GM21723 (cell line): Measurements from ENCODE around the gene KCTD11.
"Not testable (repeated sequence)": the region's sequence is repeated elsewhere in the genome, so short reads cannot be mapped to it uniquely, and the experiment has no call there.

Source experiments
- ATAC-seq: cut with Tn5 transposase; IDR thresholded peaks from one replicate; pipeline ENCODE4 v1.9.1; 2021; ENCODE audit warnings: mild to moderate bottlenecking, moderate library complexity; ENCODE audit not compliant: unreplicated experiment

Gene KCTD11

GRCh38 chr17:7343250-7343649, 8.7 kb upstream of the KCTD11 start:
- ATAC-seq = no peak

GRCh38 chr17:7346761-7347614, 5.0 kb upstream of the KCTD11 start:
- no peak for ATAC-seq

DNA sequence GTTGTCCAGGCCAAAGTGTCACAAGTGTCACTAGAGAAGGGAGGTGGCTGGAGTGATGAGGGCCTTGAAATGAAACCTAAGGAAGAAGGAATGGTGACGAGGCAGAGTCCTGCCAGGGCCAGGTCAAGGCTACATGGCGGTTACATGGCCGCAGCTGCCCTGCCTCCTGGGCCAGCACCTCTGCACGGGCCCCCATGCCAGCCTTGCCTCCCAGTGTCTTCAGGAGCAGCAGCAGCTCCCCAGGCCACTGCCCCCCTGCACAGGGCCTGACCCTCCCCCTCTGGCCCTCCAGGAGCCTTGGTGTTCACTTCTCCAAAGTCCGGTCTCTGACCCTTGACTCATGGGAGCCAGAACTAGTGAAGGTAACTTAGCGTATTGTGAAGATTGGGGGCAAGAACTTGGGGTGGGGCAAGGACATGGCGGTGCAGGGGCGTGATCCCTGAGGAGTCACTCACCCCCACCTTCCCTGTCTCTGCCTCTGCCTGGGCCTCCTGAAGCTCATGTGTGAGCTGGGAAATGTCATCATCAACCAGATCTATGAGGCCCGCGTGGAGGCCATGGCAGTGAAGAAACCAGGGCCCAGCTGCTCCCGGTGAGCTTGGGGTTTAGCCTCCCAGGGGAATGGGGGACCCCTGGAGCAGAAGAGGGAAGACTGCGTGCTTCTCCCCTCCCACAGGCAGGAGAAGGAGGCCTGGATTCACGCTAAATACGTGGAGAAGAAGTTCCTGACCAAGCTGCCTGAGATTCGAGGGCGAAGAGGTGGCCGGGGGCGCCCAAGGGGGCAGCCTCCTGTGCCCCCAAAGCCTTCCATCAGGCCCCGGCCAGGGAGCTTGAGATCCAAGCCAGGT, 4.1 kb upstream of the KCTD11 start:
- no peak for ATAC-seq

- ATAC-seq = no peak
Measured at GRCh38 chr17:7348478-7349242, 3.3 kb upstream of the KCTD11 start.

DNA sequence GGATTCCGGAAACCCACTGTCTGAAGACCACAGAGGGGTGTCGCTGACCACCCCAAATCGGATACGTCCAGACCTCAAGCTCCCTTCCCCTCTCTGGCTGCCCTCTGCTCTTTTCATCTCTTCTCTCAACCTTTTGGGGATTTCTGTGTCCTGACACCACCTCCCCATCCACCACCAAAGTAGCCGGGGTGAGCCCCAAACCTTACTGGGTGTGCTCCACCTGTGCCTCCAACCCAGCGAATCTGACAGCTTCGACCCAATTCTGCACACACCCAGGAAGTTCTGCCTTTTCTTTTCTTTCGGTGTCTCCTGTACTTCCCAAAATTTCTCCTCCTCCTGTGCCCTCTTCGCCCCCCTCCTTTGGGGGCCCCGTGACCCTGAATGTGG, 534 bp downstream of the KCTD11 start:
- ATAC-seq = no peak

DNA sequence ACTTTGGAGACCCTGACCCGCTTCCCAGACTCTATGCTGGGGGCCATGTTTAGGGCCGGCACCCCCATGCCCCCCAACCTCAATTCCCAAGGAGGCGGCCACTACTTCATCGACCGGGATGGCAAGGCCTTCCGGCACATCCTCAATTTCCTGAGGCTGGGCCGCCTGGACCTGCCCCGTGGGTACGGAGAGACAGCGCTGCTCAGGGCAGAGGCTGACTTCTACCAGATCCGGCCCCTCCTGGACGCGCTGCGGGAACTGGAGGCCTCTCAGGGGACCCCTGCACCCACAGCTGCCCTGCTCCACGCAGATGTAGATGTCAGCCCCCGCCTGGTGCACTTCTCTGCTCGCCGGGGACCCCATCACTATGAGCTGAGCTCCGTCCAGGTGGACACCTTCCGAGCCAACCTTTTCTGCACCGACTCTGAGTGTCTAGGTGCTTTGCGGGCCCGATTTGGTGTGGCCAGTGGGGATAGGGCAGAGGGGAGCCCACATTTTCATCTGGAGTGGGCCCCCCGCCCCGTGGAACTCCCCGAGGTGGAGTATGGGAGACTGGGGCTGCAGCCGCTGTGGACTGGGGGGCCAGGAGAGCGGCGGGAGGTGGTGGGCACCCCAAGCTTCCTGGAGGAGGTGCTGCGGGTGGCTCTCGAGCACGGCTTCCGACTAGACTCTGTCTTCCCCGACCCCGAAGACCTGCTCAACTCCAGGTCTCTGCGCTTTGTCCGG, 1.1 kb downstream of the KCTD11 start:
- ATAC-seq = no peak

DNA sequence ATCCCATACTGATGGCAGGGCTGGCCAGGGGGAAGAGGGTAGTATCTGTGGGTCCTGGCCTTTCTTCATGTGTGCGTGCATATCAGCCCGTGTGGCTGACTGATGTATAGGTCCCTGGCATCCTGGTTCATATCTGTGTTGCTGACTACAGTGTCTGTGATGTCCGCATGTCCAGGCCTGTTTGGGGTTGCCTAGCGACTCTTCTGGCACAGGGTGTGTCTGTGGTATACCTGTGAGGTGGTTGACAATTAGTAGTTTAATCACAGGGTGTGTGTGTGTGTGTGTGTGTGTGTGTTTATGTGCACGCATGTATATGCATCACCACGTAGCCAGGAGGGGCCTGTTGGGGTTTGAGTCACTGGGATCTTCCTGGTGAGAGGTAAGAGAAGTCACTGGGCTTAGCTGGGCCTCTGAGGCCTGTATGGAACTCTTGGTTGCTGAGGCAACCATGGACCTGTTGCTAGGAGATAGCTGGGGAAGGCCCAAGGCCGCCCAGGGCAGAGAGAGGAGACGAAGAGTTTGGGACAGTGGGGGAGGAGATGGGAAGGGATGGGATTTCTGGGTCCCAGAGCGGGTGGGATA, 2.4 kb downstream of the KCTD11 start:
- no peak for ATAC-seq

GRCh38 chr17:7355053-7355452, 3.1 kb downstream of the KCTD11 start, which contains the start of gene TMEM95:
Gene TMEM95, plus strand, starts transcription at chr17:7355156. Its CDS starts 49 bp downstream, at chr17:7355205.
- ATAC-seq = no peak

DNA sequence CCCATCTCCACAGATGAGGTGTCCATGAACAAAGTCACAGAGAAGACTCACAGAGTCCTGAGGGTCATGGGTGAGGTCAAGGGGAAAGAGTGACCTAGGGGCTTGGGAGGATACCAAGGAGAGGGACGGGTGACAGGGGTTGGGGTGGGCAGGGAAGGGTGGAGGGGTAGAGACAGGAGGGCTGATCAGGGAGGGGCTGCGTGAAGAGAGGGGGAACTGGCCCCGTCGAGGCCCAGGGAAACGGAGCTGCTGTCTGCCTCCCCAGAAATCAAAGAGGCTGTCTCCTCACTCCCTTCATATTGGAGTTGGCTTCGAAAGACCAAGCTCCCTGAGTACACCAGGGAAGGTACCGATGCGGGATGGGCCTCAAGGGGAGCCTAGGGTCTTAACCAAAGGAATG, 3.6 kb downstream of the KCTD11 start:
- no peak for ATAC-seq

DNA sequence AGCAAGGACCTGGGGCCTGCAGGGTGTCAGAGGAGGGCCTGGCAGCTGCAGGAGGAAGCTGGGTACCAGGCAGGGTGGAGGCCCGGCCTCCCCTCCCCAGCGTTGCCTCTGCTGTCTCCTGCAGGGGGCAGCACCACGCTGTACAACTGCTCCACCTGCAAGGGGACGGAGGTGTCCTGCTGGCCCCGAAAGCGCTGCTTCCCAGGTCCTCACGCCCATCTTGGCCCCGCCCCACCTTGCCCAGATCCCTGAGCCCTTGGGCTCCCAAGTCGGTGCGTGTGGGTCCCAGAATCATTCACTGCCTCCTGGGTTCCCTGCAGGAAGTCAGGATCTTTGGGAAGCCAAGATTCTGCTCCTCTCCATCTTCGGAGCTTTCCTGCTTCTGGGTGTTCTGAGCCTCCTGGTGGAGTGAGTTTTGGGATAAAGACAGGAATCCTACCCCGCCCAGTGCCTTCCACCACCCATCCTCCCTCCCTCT, 4.1 kb downstream of the KCTD11 start:
- ATAC-seq = no peak

DNA sequence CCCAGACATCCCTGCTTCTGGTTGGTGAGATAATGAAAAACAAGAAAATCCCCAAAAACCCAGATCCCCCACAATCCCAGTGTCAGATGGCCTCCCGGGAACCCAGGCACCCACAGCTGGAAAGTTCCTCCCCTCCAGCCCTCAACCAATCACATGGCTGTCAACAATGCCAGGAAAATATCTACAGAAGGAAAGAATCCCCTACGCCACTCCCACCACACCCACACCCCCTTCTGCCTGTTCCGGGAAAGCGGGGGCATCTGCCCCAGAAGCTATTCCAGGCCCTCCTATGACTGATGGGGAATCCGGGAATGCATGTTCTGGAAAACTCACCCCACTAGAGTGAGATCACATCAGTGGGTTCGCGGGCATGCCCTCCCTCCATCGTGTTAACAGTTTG, 4.8 kb downstream of the KCTD11 start:
- ATAC-seq = no peak

DNA sequence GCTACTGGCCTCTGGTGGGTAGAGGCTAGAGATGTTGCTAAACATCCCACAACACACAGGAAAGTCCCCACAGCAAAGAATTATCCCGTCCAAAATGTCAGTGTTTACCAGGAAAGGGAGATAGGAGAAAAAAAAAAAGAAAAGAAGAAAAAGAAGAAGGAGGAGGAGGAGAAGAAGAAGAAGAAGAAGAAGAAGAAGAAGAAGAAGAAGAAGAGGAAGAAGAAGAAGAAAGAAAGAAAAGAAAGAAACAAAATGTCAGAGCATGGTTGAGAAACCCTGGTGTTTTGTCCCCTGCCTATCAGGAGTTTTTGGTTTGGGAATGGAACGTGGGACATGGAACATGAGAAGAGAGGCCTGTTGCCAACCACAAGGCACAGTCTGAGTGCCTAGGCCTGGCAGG, 5.4 kb downstream of the KCTD11 start:
- no peak for ATAC-seq

DNA sequence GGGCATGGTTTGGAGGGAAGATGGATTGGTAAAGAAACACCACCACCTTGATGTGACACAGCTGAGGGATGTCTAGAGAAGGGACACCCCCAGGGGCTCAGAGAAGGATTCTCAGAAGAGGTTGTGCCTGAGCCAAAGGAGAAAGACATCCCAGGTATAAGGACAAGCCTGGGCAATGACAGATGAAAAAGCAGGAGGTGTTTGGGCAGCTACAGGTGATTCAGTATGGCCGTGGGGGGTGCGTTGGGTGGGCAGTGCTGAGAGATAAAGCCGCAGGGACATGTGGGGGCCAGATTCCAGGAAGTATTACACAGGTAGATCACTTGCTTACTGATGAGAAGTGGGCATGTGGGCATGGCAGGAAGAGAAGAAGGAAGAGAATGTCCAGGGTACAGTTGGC, 9.9 kb downstream of the KCTD11 start:
- ATAC-seq = no peak

DNA sequence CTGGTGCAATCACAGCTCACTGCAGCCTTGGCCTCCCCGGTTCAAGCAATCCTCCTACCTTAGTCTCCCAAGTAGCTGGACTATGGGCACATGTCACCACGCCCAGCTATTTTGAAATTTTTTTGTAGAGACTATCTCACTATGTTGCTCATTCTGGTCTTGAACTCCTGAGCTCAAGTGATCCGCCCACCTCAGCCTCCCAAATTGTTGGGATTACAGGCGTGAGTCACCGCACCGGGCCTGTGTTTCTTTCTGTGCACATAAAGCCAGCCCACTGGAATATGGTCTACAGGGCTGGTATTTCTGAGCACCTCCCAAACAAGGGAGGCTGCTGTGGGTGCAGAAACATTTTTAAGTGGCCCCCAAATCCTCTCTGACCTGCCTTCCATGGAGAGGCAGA, 11.3 kb downstream of the KCTD11 start:
- no peak for ATAC-seq

DNA sequence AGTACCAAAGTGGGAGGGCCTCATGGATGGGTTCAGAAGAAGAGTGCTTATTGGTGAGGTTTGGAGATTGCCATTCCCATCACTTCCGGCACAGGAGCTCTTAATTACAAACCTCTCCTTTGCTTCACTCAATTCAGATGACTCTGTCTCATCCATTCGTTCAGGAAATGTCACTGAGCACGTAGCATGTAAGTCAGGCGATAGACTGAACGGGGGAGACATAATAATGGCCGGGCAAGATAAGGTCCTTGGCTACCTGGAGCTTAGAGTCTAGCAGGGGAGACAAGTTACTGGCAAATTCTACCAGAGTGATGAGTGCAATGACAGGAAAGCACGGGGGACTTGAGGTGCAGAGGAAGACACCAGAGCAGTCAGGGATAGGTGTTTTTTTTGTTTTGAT, 14.0 kb downstream of the KCTD11 start:
- ATAC-seq = not testable (repeated sequence)

GRCh38 chr17:7367083-7367482, 15.1 kb downstream of the KCTD11 start:
- no peak for ATAC-seq

DNA sequence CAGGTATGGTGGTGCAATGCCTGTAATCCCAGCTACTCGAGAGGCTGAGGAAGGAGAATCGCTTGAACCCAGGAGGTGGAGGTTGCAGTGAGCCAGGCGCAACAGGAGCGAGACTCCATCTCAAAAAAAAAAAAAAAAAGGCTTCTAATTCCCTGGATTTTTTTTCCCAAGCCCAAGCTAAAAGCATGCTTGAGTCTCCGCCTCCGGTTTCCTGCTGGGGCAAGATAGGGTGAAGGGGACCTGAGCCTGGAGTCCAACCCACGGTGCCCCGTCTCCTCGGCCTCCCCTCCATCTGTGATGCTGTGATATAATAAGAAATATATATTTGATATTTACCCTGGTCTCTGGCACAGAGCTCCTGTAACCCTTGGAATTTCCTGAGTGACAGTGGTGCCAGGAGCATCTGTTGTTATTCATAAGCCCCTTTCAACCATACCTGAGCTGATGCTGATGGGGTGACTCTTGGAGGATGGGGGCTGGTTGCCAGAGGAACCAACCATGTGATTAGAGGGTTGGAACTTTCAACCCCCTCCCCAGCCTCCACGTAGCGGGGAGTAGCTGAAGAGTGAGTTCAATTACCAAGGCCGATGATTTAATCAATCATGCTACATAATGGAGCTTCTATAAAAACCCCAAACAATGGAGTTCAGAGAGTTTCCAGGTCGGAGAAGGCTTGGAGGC, 16.1 kb downstream of the KCTD11 start:
- ATAC-seq = no peak

DNA sequence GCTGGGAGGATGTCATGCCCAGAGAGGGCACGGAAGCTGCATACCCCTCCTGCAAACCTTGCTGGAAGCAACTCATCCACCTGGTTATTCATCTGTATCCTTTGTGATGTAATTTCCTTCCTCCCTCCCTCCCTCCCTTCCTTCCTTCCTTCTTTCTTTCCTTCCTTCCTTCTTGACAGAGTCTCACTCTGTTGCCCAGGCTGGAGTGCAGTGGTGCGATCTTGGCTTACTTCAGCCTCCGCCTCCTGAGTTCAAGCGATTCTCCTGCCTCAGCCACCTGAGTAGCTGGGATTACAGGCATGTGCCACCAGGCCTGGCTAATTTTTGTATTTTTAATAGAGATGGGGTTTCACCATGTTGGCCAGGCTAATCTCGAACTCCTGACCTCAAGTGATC, 16.6 kb downstream of the KCTD11 start:
- not testable (repeated sequence) for ATAC-seq

DNA sequence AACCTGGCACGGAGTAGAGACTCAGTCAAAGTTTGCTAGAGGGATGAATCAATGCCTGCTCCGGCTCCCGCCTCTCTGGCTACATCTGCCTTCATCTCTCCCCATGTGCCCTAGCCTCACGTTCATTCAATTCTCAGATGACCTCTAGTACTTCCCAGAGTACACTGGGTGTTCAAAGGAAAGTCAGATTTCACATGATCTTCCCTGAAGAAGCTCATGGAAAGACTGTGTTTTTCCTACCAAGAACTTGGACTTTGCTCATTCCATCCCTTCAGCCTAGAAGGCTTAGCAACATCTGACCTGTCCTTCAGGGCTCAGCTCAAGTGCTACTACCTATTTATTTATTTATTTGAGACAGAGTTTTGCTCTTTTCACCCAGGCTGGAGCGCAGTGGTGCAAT, 17.9 kb downstream of the KCTD11 start:
- ATAC-seq = no peak

DNA sequence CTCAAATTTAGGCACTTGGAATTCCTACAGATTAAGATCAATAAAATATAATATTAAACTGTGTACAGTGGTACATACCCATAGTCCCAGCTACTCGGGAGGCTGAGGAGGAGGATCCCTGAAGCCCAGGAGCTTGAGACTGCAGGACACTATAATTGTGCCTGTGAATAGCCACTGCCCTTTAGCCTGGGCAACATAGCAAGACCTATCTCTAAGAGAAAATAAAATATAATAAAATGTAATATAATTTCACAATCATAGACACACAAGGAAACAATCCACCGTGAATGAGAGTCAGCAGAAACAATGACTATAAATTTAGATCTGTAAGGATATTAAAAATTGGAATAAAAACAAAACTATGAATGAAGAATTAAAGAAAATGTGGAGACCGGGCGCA, 18.9 kb downstream of the KCTD11 start:
- no peak for ATAC-seq
